WTC11 (cell line): ENCODE results near the gene CLDN9. TPM values are rescaled to one million over a fixed set of nuclear protein-coding genes. Genes with fewer than 3 reads are reported as not detected.
A peak's percentile ranks its signal among the peaks of the same experiment; 100 is the strongest.

ENCODE experiments used
- ATAC-seq: fragments of 200-7000 bp; cut with Tn5 transposase; 2 replicates; pipeline ENCODE4 v1.10.0; 2021; ENCODE audit warnings: mild to moderate bottlenecking, moderate library complexity
- CTCF ChIA-PET: fragments of 300-600 bp; sonication (Branson Sonifier 250); formaldehyde crosslinking; loops from one replicate; lab custom pipeline; 2021; ENCODE audit warnings: antibody characterized with exemption; lab: Charles Lee
- POLR2A ChIA-PET: fragments of 350-600 bp; sonication (Branson Sonifier 250); formaldehyde crosslinking; loops from one replicate; lab custom pipeline; 2021; ENCODE audit warnings: antibody characterized with exemption; lab: Charles Lee
- DNase-seq: peaks from one replicate; pipeline ENCODE4 v3.0.0; 2021; ENCODE audit warnings: low spot score
- H3K27ac Mint-ChIP-seq: 2 replicates; pipeline ENCODE4 v1.8.0; 2021; ENCODE audit warnings: mixed read lengths
- H3K27me3 Mint-ChIP-seq: 2 replicates; pipeline ENCODE4 v1.8.0; 2021; ENCODE audit warnings: low read depth, mild to moderate bottlenecking, moderate library complexity, mixed read lengths
- H3K36me3 Mint-ChIP-seq: 2 replicates; pipeline ENCODE4 v1.8.0; 2021; ENCODE audit warnings: mixed read lengths
- H3K4me1 Mint-ChIP-seq: 2 replicates; pipeline ENCODE4 v1.8.0; 2022; ENCODE audit warnings: mixed read lengths
- H3K4me3 Mint-ChIP-seq: 2 replicates; pipeline ENCODE4 v1.8.0; 2021; ENCODE audit warnings: mild to moderate bottlenecking, moderate library complexity, mixed read lengths
- H3K9me3 Mint-ChIP-seq: 2 replicates; pipeline ENCODE4 v1.8.0; 2021; ENCODE audit warnings: mixed read lengths
- EMX1 ChIP-seq: fragments of 250-450 bp; sonication (Bioruptor Pico); IDR thresholded peaks from 2 replicates; pipeline ENCODE4 v1.8.0; 2021; ENCODE audit warnings: mild to moderate bottlenecking
- FOXK1 ChIP-seq: sonication (generic); formaldehyde crosslinking; IDR thresholded peaks from 2 replicates; pipeline ENCODE4 v1.8.0; 2022; ENCODE audit warnings: mild to moderate bottlenecking, moderate library complexity, missing genetic modification reagents
- FOXP1 ChIP-seq: sonication (generic); formaldehyde crosslinking; IDR thresholded peaks from 2 replicates; pipeline ENCODE4 v1.8.0; 2022; ENCODE audit warnings: missing genetic modification reagents, mild to moderate bottlenecking, moderate library complexity, borderline replicate concordance
- GTF2I ChIP-seq: fragments of 250-450 bp; sonication (Bioruptor Pico); conservative IDR thresholded peaks from 2 replicates; pipeline ENCODE4 v1.4.0; 2021; ENCODE audit warnings: mild to moderate bottlenecking
- IRF2 ChIP-seq: sonication (generic); formaldehyde crosslinking; IDR thresholded peaks from 2 replicates; pipeline ENCODE4 v1.8.0; 2022; ENCODE audit warnings: low read depth, missing genetic modification reagents, borderline replicate concordance
- NFATC4 ChIP-seq: fragments of 250-450 bp; sonication (Bioruptor Pico); IDR thresholded peaks from 2 replicates; pipeline ENCODE4 v1.9.0; 2021; ENCODE audit warnings: mild to moderate bottlenecking
- RORB ChIP-seq: fragments of 250-450 bp; sonication (Bioruptor Pico); IDR thresholded peaks from 2 replicates; pipeline ENCODE4 v1.9.0; 2021; ENCODE audit warnings: mild to moderate bottlenecking
- SMAD4 ChIP-seq: sonication (generic); formaldehyde crosslinking; IDR thresholded peaks from 2 replicates; pipeline ENCODE4 v1.8.0; 2022; ENCODE audit warnings: mild to moderate bottlenecking, missing genetic modification reagents
- SP1 ChIP-seq: sonication (generic); formaldehyde crosslinking; conservative IDR thresholded peaks from 2 replicates; pipeline ENCODE4 v1.8.1; 2022; ENCODE audit warnings: missing genetic modification reagents
- USF1 ChIP-seq: sonication (generic); formaldehyde crosslinking; IDR thresholded peaks from 2 replicates; pipeline ENCODE4 v1.8.0; 2022; ENCODE audit warnings: mild to moderate bottlenecking, missing genetic modification reagents
- ZBTB21 ChIP-seq: sonication (generic); formaldehyde crosslinking; IDR thresholded peaks from 2 replicates; pipeline ENCODE4 v1.8.1; 2023; ENCODE audit warnings: mild to moderate bottlenecking, missing genetic modification reagents, borderline replicate concordance
- ZMAT4 ChIP-seq: fragments of 250-450 bp; sonication (Bioruptor Pico); IDR thresholded peaks from 2 replicates; pipeline ENCODE4 v1.9.0; 2021; ENCODE audit warnings: mild to moderate bottlenecking
- ZNF423 ChIP-seq: fragments of 250-450 bp; sonication (Bioruptor Pico); IDR thresholded peaks from 2 replicates; pipeline ENCODE4 v2.1.2; 2022; ENCODE audit warnings: mild to moderate bottlenecking, moderate library complexity
- total RNA-seq: library from RNA; stranded (reverse); gene quantifications from 3 replicates; pipeline ENCODE4 v1.2.3, GENCODE V29; 2021
- TF ChIP-seq, protein P1 (sequence below): fragments of 250-450 bp; sonication (Bioruptor Pico); IDR thresholded peaks from 2 replicates; pipeline ENCODE4 v1.9.0; 2021; ENCODE audit warnings: moderate library complexity, mild to moderate bottlenecking, inconsistent platforms, borderline replicate concordance
- TF ChIP-seq, protein P2 (sequence below): sonication (generic); formaldehyde crosslinking; IDR thresholded peaks from 2 replicates; pipeline ENCODE4 v1.8.0; 2023; ENCODE audit warnings: missing genetic modification reagents, mild to moderate bottlenecking, borderline replicate concordance
- TF ChIP-seq, protein P3 (sequence below): fragments of 250-450 bp; sonication (Bioruptor Pico); IDR thresholded peaks from 2 replicates; pipeline ENCODE4 v1.9.0; 2021; ENCODE audit warnings: mild to moderate bottlenecking, borderline replicate concordance
- TF ChIP-seq, protein P4 (sequence below): sonication (generic); formaldehyde crosslinking; IDR thresholded peaks from 2 replicates; pipeline ENCODE4 v1.8.1; 2022; ENCODE audit warnings: missing genetic modification reagents, borderline replicate concordance
- TF ChIP-seq, protein P5 (sequence below): sonication (generic); formaldehyde crosslinking; IDR thresholded peaks from 2 replicates; pipeline ENCODE4 v1.8.0; 2022; ENCODE audit warnings: mild to moderate bottlenecking, missing genetic modification reagents
- TF ChIP-seq, protein P6 (sequence below): sonication (generic); formaldehyde crosslinking; IDR thresholded peaks from 2 replicates; pipeline ENCODE4 v1.8.1; 2023; ENCODE audit warnings: mild to moderate bottlenecking, moderate library complexity, missing genetic modification reagents
- TF ChIP-seq, protein P7 (sequence below): sonication (generic); formaldehyde crosslinking; IDR thresholded peaks from 2 replicates; pipeline ENCODE4 v1.8.1; 2022; ENCODE audit warnings: mild to moderate bottlenecking, moderate library complexity, missing genetic modification reagents

Gene CLDN9
- total RNA-seq, 1 experiment from 2014 or later: 0.92 TPM

GRCh38 chr16:3001316-3001715 lies 11.4 kb upstream of the CLDN9 start (continued):
- no peak for TF ChIP-seq IRF2 (CRISPR knock-in tag)
- no peak for TF ChIP-seq FOXK1
- TF ChIP-seq, protein P1, sequence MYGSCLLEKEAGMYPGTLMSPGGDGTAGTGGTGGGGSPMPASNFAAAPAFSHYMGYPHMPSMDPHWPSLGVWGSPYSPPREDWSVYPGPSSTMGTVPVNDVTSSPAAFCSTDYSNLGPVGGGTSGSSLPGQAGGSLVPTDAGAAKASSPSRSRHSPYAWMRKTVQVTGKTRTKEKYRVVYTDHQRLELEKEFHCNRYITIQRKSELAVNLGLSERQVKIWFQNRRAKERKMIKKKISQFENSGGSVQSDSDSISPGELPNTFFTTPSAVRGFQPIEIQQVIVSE (CRISPR knock-in tag): no peak
- TF ChIP-seq SMAD4 (CRISPR knock-in tag): no peak
- TF ChIP-seq, protein P2, sequence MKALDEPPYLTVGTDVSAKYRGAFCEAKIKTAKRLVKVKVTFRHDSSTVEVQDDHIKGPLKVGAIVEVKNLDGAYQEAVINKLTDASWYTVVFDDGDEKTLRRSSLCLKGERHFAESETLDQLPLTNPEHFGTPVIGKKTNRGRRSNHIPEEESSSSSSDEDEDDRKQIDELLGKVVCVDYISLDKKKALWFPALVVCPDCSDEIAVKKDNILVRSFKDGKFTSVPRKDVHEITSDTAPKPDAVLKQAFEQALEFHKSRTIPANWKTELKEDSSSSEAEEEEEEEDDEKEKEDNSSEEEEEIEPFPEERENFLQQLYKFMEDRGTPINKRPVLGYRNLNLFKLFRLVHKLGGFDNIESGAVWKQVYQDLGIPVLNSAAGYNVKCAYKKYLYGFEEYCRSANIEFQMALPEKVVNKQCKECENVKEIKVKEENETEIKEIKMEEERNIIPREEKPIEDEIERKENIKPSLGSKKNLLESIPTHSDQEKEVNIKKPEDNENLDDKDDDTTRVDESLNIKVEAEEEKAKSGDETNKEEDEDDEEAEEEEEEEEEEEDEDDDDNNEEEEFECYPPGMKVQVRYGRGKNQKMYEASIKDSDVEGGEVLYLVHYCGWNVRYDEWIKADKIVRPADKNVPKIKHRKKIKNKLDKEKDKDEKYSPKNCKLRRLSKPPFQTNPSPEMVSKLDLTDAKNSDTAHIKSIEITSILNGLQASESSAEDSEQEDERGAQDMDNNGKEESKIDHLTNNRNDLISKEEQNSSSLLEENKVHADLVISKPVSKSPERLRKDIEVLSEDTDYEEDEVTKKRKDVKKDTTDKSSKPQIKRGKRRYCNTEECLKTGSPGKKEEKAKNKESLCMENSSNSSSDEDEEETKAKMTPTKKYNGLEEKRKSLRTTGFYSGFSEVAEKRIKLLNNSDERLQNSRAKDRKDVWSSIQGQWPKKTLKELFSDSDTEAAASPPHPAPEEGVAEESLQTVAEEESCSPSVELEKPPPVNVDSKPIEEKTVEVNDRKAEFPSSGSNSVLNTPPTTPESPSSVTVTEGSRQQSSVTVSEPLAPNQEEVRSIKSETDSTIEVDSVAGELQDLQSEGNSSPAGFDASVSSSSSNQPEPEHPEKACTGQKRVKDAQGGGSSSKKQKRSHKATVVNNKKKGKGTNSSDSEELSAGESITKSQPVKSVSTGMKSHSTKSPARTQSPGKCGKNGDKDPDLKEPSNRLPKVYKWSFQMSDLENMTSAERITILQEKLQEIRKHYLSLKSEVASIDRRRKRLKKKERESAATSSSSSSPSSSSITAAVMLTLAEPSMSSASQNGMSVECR: no peak
- TF ChIP-seq, protein P3, sequence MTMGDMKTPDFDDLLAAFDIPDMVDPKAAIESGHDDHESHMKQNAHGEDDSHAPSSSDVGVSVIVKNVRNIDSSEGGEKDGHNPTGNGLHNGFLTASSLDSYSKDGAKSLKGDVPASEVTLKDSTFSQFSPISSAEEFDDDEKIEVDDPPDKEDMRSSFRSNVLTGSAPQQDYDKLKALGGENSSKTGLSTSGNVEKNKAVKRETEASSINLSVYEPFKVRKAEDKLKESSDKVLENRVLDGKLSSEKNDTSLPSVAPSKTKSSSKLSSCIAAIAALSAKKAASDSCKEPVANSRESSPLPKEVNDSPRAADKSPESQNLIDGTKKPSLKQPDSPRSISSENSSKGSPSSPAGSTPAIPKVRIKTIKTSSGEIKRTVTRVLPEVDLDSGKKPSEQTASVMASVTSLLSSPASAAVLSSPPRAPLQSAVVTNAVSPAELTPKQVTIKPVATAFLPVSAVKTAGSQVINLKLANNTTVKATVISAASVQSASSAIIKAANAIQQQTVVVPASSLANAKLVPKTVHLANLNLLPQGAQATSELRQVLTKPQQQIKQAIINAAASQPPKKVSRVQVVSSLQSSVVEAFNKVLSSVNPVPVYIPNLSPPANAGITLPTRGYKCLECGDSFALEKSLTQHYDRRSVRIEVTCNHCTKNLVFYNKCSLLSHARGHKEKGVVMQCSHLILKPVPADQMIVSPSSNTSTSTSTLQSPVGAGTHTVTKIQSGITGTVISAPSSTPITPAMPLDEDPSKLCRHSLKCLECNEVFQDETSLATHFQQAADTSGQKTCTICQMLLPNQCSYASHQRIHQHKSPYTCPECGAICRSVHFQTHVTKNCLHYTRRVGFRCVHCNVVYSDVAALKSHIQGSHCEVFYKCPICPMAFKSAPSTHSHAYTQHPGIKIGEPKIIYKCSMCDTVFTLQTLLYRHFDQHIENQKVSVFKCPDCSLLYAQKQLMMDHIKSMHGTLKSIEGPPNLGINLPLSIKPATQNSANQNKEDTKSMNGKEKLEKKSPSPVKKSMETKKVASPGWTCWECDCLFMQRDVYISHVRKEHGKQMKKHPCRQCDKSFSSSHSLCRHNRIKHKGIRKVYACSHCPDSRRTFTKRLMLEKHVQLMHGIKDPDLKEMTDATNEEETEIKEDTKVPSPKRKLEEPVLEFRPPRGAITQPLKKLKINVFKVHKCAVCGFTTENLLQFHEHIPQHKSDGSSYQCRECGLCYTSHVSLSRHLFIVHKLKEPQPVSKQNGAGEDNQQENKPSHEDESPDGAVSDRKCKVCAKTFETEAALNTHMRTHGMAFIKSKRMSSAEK: no peak
- TF ChIP-seq, protein P4, sequence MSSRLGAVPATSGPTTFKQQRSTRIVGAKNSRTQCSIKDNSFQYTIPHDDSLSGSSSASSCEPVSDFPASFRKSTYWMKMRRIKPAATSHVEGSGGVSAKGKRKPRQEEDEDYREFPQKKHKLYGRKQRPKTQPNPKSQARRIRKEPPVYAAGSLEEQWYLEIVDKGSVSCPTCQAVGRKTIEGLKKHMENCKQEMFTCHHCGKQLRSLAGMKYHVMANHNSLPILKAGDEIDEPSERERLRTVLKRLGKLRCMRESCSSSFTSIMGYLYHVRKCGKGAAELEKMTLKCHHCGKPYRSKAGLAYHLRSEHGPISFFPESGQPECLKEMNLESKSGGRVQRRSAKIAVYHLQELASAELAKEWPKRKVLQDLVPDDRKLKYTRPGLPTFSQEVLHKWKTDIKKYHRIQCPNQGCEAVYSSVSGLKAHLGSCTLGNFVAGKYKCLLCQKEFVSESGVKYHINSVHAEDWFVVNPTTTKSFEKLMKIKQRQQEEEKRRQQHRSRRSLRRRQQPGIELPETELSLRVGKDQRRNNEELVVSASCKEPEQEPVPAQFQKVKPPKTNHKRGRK (CRISPR knock-in tag): no peak
- no peak for TF ChIP-seq NFATC4

- H3K9me3 Mint-ChIP-seq: no peaks in the 10 kb centered on the region
- ChIA-PET POLR2A (interaction anchor here (0.9 to 13.9 kb wide), 4 partner anchors 9 to 55 kb away, joined by 5 to 502 read pairs (median 10); partner anchors contain the start of genes CLDN6, CLDN9, HCFC1R1 and THOC6), CTCF (interaction anchor here (0.5 to 13.4 kb wide), 18 partner anchors 8 to 1966 kb away, joined by 3 to 360 read pairs (median 5); partner anchors contain the start of genes CLDN6, CLDN9, HCFC1R1 and KREMEN2)
- ATAC-seq: peak; percentile 85
- H3K4me3 Mint-ChIP-seq: peak overlapping the region; percentile 42
- H3K27ac Mint-ChIP-seq: no peak overlapping the region
- no peaks in the 10 kb centered on the region for H3K27me3 Mint-ChIP-seq
- DNase-seq: peak; percentile 99
- H3K4me1 Mint-ChIP-seq: peaks cover 37% of the 10 kb centered on the region
- H3K36me3 Mint-ChIP-seq: no peaks in the 10 kb centered on the region
- TF ChIP-seq ZNF423: no peak
- no peak for TF ChIP-seq RORB (CRISPR knock-in tag)
- no peak for TF ChIP-seq ZMAT4 (CRISPR knock-in tag)
- TF ChIP-seq, protein P5, sequence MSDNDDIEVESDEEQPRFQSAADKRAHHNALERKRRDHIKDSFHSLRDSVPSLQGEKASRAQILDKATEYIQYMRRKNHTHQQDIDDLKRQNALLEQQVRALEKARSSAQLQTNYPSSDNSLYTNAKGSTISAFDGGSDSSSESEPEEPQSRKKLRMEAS (CRISPR knock-in tag): peak; percentile 69
- 0 out of 2 replicates have a peak, but pooled peaks have one; percentile 22 for TF ChIP-seq FOXP1 (CRISPR knock-in tag)
- TF ChIP-seq, protein P6, sequence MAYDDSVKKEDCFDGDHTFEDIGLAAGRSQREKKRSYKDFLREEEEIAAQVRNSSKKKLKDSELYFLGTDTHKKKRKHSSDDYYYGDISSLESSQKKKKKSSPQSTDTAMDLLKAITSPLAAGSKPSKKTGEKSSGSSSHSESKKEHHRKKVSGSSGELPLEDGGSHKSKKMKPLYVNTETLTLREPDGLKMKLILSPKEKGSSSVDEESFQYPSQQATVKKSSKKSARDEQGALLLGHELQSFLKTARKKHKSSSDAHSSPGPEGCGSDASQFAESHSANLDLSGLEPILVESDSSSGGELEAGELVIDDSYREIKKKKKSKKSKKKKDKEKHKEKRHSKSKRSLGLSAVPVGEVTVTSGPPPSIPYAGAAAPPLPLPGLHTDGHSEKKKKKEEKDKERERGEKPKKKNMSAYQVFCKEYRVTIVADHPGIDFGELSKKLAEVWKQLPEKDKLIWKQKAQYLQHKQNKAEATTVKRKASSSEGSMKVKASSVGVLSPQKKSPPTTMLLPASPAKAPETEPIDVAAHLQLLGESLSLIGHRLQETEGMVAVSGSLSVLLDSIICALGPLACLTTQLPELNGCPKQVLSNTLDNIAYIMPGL: peak; percentile 40; the same call in 1 of the 2 replicates
- peak; percentile 20; the same call in 1 of the 2 replicates for TF ChIP-seq USF1 (CRISPR knock-in tag)
- no peak for TF ChIP-seq EMX1 (CRISPR knock-in tag)
- TF ChIP-seq SP1 (CRISPR knock-in tag): peak; percentile 91
- no peak for TF ChIP-seq ZBTB21 (CRISPR knock-in tag)
- TF ChIP-seq, protein P7, sequence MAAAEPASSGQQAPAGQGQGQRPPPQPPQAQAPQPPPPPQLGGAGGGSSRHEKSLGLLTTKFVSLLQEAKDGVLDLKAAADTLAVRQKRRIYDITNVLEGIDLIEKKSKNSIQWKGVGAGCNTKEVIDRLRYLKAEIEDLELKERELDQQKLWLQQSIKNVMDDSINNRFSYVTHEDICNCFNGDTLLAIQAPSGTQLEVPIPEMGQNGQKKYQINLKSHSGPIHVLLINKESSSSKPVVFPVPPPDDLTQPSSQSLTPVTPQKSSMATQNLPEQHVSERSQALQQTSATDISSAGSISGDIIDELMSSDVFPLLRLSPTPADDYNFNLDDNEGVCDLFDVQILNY (CRISPR knock-in tag): peak; percentile 88
- peak; percentile 61; the same call in 1 of the 2 replicates for TF ChIP-seq GTF2I (CRISPR knock-in tag)
Observed at GRCh38 chr16:3003582-3004270, 9.0 kb upstream of the CLDN9 start.
